Vagina (tissue), 2 donors: ENCODE results near the gene CGNL1.

Experiments used
- POLR2A ChIP-seq, 2 donors: fragments of 450-650 bp; IDR thresholded peaks; one replicate each; pipeline ENCODE4 v1.6.1; 2017; ENCODE audit warnings: antibody characterized with exemption in 2 of 2, mild to moderate bottlenecking in 2 of 2, moderate library complexity in 2 of 2
- POLR2AphosphoS5 ChIP-seq, 2 donors: sonication (generic); formaldehyde crosslinking; IDR thresholded peaks; one replicate each; pipeline ENCODE4 v1.9.0; 2017; ENCODE audit warnings: antibody characterized with exemption in 2 of 2, mild to moderate bottlenecking in 2 of 2, low read depth in 1 of 2; ENCODE audit not compliant: insufficient read depth in 1 of 2
- TF ChIP-seq, protein P1 (sequence below), 3 experiments: fragments of 450-650 bp in 2 of 3; fragments of 200-600 bp in 1 of 3; sonication (generic) in 1 of 3; IDR thresholded peaks; one replicate each; pipeline ENCODE4 v1.5.1; 2017 to 2019; ENCODE audit warnings: antibody characterized with exemption in 3 of 3, mild to moderate bottlenecking in 2 of 3, moderate library complexity in 2 of 3

DNA sequence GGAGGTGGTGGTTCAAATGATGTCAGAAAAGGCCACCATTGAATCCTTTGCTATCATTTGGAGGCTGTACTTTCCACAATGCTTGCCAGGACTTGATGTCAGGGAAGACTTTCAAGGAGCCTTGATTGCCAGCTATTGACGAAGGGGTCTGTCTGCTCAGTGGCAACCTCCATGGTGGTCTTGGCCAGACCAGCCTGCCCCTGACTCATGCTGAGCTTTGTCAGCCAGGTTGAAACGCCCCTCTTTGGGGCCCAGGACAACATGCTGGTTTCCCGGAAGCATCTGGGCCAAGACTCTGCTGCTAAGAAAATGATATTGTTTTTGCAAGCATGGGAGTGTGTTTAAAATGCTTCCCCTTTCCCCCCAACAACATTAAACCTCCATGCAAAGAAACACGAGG lies 26.7 kb downstream of the CGNL1 start:
- TF ChIP-seq, protein P1, sequence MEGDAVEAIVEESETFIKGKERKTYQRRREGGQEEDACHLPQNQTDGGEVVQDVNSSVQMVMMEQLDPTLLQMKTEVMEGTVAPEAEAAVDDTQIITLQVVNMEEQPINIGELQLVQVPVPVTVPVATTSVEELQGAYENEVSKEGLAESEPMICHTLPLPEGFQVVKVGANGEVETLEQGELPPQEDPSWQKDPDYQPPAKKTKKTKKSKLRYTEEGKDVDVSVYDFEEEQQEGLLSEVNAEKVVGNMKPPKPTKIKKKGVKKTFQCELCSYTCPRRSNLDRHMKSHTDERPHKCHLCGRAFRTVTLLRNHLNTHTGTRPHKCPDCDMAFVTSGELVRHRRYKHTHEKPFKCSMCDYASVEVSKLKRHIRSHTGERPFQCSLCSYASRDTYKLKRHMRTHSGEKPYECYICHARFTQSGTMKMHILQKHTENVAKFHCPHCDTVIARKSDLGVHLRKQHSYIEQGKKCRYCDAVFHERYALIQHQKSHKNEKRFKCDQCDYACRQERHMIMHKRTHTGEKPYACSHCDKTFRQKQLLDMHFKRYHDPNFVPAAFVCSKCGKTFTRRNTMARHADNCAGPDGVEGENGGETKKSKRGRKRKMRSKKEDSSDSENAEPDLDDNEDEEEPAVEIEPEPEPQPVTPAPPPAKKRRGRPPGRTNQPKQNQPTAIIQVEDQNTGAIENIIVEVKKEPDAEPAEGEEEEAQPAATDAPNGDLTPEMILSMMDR (IDR thresholded peaks at IDR 0.05) = no peak
- TF ChIP-seq POLR2AphosphoS5 (IDR thresholded peaks at IDR 0.05; ENCODE audit: insufficient read depth in 1 of 2, low read depth in 1 of 2) (no peak), POLR2A (IDR thresholded peaks at IDR 0.05) (no peak)
